GM12878 (cell line): Measurements from ENCODE around the gene SMG5. TPM values are rescaled to one million over a fixed set of nuclear protein-coding genes. Genes with fewer than 3 reads are reported as not detected.
A peak's percentile ranks its signal among the peaks of the same experiment; 100 is the strongest.

Experiments
- ASH2L ChIP-seq: fragments of 300-600, 200-600 bp; sonication (generic); IDR thresholded peaks from 2 replicates; pipeline ENCODE4 v1.6.1; 2017; ENCODE audit warnings: low read depth, mild to moderate bottlenecking, borderline replicate concordance
- ATF7 ChIP-seq: fragments of 450-650 bp; IDR thresholded peaks from 2 replicates; pipeline ENCODE4 v1.6.1; 2016; ENCODE audit warnings: low read depth, mild to moderate bottlenecking
- BACH1 ChIP-seq: fragments of 450-650 bp; IDR thresholded peaks from 2 replicates; pipeline ENCODE4 v1.6.1; 2017; ENCODE audit warnings: mild to moderate bottlenecking, borderline replicate concordance
- CUX1 ChIP-seq: IDR thresholded peaks from 2 replicates; pipeline ENCODE4 v1.6.1; 2012; ENCODE audit warnings: improper control_type of control experiment, low read depth, low read length; ENCODE audit not compliant: insufficient replicate concordance
- E2F8 ChIP-seq: fragments of 450-650 bp; IDR thresholded peaks from 2 replicates; pipeline ENCODE4 v1.6.1; 2018; ENCODE audit warnings: mild to moderate bottlenecking, low read depth, moderate library complexity; ENCODE audit not compliant: partially characterized antibody
- EGR1 ChIP-seq, 2 experiments: IDR thresholded peaks; 1 replicate in 1 of 2; 2 replicates in 1 of 2; pipeline ENCODE4 v1.6.1; 2011 to 2012; ENCODE audit warnings: low read depth in 2 of 2, low read length in 2 of 2, borderline replicate concordance in 1 of 2, mild to moderate bottlenecking in 1 of 2, moderate library complexity in 1 of 2
- ESRRA ChIP-seq: IDR thresholded peaks from 2 replicates; pipeline ENCODE4 v1.6.1; 2012; ENCODE audit warnings: mild to moderate bottlenecking, low read length, improper control_type of control experiment
- ETV6 ChIP-seq, 2 experiments: fragments of 450-650 bp in 1 of 2; IDR thresholded peaks in 1 of 2; conservative IDR thresholded peaks in 1 of 2; 2 replicates each; pipeline ENCODE4 v1.6.1; 2014; ENCODE audit warnings: antibody characterized with exemption in 1 of 2, borderline replicate concordance in 1 of 2, low read depth in 1 of 2, mild to moderate bottlenecking in 1 of 2, moderate library complexity in 1 of 2
- HDAC6 ChIP-seq: fragments of 200-600 bp; sonication (generic); IDR thresholded peaks from one replicate; pipeline ENCODE4 v1.8.0; 2017; ENCODE audit warnings: antibody characterized with exemption; ENCODE audit not compliant: unreplicated experiment
- HDGF ChIP-seq: fragments of 450-650 bp; IDR thresholded peaks from 2 replicates; pipeline ENCODE4 v1.6.1; 2016; ENCODE audit warnings: antibody characterized with exemption
- KAT2A ChIP-seq: conservative IDR thresholded peaks from 2 replicates; pipeline ENCODE4 v1.6.1; 2011; ENCODE audit warnings: low read depth, low read length; ENCODE audit not compliant: control insufficient read depth
- LARP7 ChIP-seq: fragments of 450-650 bp; IDR thresholded peaks from 2 replicates; pipeline ENCODE4 v1.6.1; 2017; ENCODE audit warnings: mild to moderate bottlenecking
- NBN ChIP-seq: fragments of 450-650 bp; IDR thresholded peaks from 2 replicates; pipeline ENCODE4 v1.6.1; 2016
- REST ChIP-seq: IDR thresholded peaks from 2 replicates; pipeline ENCODE4 v1.6.1; 2012; ENCODE audit warnings: mild to moderate bottlenecking, low read depth, low read length
- RFX5 ChIP-seq: IDR thresholded peaks from 2 replicates; pipeline ENCODE4 v1.6.1; 2011; ENCODE audit warnings: low read depth, low read length, improper control_type of control experiment
- SMAD5 ChIP-seq: IDR thresholded peaks from 2 replicates; pipeline ENCODE4 v1.6.1; 2016; ENCODE audit warnings: antibody characterized with exemption, low read depth
- SUPT20H ChIP-seq: IDR thresholded peaks from 2 replicates; pipeline ENCODE4 v1.6.1; 2011; ENCODE audit warnings: low read depth, mild to moderate bottlenecking, low read length, moderate library complexity, borderline replicate concordance; ENCODE audit not compliant: control insufficient read depth
- USF2 ChIP-seq: IDR thresholded peaks from 2 replicates; pipeline ENCODE4 v1.6.1; 2011; ENCODE audit warnings: low read depth, low read length, improper control_type of control experiment, borderline replicate concordance
- polyA plus RNA-seq, 11 experiments: library from polyadenylated mRNA; depleted of rRNA in 4 of 11; unstranded in 6 of 11; stranded (reverse) in 5 of 11; fragments of >200 nt; fragmentation: Nextera tagmentation in 4 of 11; fragmentation: Illumina TruSeq in 1 of 11; extraction: Ambion mirVana in 4 of 11; extraction: Trizol in 1 of 11; gene quantifications; 1 replicate in 1 of 11; 2 replicates in 10 of 11; pipeline versions ENCODE4 v1.2.1 to v1.2.3, GENCODE V29; 2011 to 2016; ENCODE audit warnings: inconsistent platforms in 2 of 11, missing spikeins in 2 of 11, low read depth in 1 of 11
- total RNA-seq, 4 experiments: library from RNA; depleted of rRNA in 3 of 4; stranded (reverse); fragments of >200 nt in 3 of 4; fragmentation: Illumina TruSeq in 1 of 4; extraction: Trizol in 1 of 4; gene quantifications; 2 replicates each; pipeline versions ENCODE4 v1.2.1 to v1.2.3, GENCODE V29; 2013 to 2021

The SMG5 gene
- total and polyA plus RNA-seq, 10 of the 15 experiments (the other 5 are each of a cell fraction or from before 2014, with no cell fraction given) = 0.76 to 61.5 (median 48.8) TPM

GRCh38 chr1:156281281-156281680 is 1.3 kb downstream of the SMG5 start (continued):
- no peak for TF ChIP-seq REST
- TF ChIP-seq BACH1 = no peak
- TF ChIP-seq LARP7 = 0 out of 2 replicates have a peak, but pooled peaks have one; percentile 17
- TF ChIP-seq CUX1 = no peak
- TF ChIP-seq KAT2A = no peak
- TF ChIP-seq HDGF = no peak; the same call in 1 of the 2 replicates
- 0 out of 3 replicates have a peak, but pooled peaks of 1 of the 2 experiments have one; percentile 23 for TF ChIP-seq EGR1 (IDR thresholded peaks at IDR 0.05; ENCODE audit: borderline replicate concordance in 1 of 2, low read depth in 2 of 2, low read length in 2 of 2)
- no peak for TF ChIP-seq E2F8
- TF ChIP-seq ATF7 = peak; percentile 82
- TF ChIP-seq SUPT20H = no peak
- TF ChIP-seq SMAD5 = no peak
- TF ChIP-seq HDAC6 = no peak
- TF ChIP-seq ASH2L = no peak
- TF ChIP-seq ESRRA = no peak
- 0 out of 2 replicates have a peak, but pooled peaks have one; percentile 13 for TF ChIP-seq NBN
- TF ChIP-seq RFX5 = no peak
- no peak for TF ChIP-seq ETV6 (conservative IDR thresholded peaks at IDR 0.05 in 1 of 2, IDR thresholded peaks at IDR 0.05 in 1 of 2; ENCODE audit: borderline replicate concordance in 1 of 2, low read depth in 1 of 2)
- TF ChIP-seq USF2 = no peak; the same call in 1 of the 2 replicates
